Muscle layer of duodenum (tissue), 2 donors: ENCODE results near the gene CRYL1.

Experiments used
- H3K27ac ChIP-seq: one replicate; pipeline ENCODE4 v1.7.0; 2013; ENCODE audit warnings: mild to moderate bottlenecking, low read length
- H3K27me3 ChIP-seq: one replicate; pipeline ENCODE4 v1.7.0; 2013; ENCODE audit warnings: low read depth, mild to moderate bottlenecking, control low read depth, low read length
- H3K36me3 ChIP-seq, 2 donors: one replicate each; pipeline ENCODE4 v1.7.0; 2013; ENCODE audit warnings: low read length in 2 of 2, control low read depth in 1 of 2, mild to moderate bottlenecking in 1 of 2; ENCODE audit not compliant: insufficient read depth in 2 of 2, control insufficient read depth in 1 of 2
- H3K4me1 ChIP-seq, 2 donors: one replicate each; pipeline ENCODE4 v1.7.0; 2013; ENCODE audit warnings: low read length in 2 of 2, mild to moderate bottlenecking in 2 of 2, control low read depth in 1 of 2, moderate library complexity in 1 of 2; ENCODE audit not compliant: insufficient read depth in 2 of 2, control insufficient read depth in 1 of 2
- H3K4me3 ChIP-seq, 2 donors: one replicate each; pipeline ENCODE4 v1.7.0; 2013; ENCODE audit warnings: low read length in 2 of 2, low read depth in 1 of 2, mild to moderate bottlenecking in 1 of 2
- H3K9me3 ChIP-seq, 2 donors: one replicate each; pipeline ENCODE4 v1.7.0; 2013; ENCODE audit warnings: low read length in 2 of 2, control low read depth in 1 of 2, mild to moderate bottlenecking in 1 of 2; ENCODE audit not compliant: control insufficient read depth in 1 of 2
- donor health status: healthy.

Gene CRYL1

DNA sequence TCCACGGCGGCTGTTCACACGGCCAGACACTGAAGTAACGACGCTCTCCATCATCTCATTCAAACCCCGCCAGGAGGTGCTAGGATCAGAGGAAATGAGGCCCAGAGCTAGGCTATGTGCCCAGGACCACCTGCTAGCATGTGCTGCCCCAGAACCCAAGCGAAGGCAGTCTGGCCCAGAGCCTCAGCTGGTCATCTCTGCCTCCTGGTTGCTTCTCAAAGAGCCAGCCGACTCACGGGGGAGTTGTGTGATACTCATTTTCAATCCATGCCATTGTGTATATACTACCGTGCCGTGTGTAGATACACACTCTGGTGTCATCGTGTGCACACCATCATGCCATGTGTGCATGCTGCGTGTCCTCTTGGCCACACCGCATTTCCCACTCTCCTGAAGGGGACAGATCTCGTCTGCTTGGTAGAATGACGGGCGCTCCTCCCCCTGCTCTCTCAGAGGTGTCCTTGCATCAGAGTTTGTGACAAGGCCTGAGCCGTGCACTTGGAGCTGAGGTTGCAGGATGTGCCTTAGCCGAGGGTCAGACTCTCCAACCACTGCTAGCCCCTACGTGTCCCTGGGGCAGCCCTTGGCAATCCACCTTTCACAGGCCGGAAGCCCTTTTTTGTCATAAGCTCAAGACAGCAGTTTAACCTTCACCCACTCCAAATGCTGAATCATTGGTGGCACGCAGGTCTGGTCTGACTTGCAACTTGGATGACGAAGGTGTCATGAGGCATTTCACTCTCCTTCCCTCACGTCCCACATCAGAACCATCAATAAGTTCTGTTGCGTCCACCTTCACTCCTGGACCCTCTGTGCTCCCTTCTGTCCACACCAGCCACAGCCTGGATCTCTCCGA lies 130.4 kb downstream of the CRYL1 start:
- no peaks in the 10 kb centered on the region for H3K4me1 ChIP-seq
- H3K27me3 ChIP-seq, result no peaks in the 10 kb centered on the region
- no peaks in the 10 kb centered on the region for H3K9me3 ChIP-seq
- H3K27ac ChIP-seq, result no peak overlapping the region
- no peaks in the 10 kb centered on the region for H3K36me3 ChIP-seq
- no peak overlapping the region for H3K4me3 ChIP-seq

DNA sequence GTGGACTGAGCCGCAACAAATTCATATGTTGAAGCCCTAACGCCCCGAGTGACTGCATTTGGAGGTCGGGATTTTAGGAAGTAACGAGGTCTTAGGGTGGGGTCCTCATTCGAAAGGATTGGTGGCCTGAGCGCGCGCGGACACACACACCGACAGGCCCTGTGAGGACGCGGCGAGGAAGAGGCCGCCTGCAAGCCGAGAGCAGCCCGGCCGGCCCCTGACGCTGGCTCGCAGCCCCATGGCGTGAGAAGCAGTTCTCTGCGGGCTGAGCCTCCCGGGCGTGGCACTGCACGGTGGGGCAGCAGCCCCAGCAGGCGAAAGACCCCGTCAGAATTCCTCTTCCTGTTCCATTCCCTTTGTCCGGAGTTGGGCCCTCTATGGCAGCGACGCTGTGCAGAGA lies 131.2 kb downstream of the CRYL1 start:
- H3K36me3 ChIP-seq, result no peaks in the 10 kb centered on the region
- H3K27me3 ChIP-seq, result no peaks in the 10 kb centered on the region
- no peak overlapping the region for H3K4me3 ChIP-seq
- H3K9me3 ChIP-seq, result no peaks in the 10 kb centered on the region
- no peak overlapping the region for H3K27ac ChIP-seq
- H3K4me1 ChIP-seq, result no peaks in the 10 kb centered on the region

DNA sequence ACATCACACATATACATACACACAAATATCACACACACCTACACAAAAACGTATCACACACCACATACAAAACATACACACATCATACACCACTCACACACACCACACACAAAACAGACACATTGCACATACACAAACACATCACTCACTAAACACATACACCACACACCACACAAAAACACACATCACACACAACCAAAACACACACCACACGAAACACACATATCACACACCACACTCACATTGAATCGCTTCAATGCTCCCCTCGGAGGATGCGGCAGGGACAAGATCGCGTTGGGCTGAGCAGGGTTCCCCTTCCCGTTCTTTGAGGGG lies 131.5 kb downstream of the CRYL1 start:
- Histone ChIP-seq H3K27me3 (no peaks in the 10 kb centered on the region), H3K9me3 (no peaks in the 10 kb centered on the region), H3K4me1 (no peaks in the 10 kb centered on the region)

DNA sequence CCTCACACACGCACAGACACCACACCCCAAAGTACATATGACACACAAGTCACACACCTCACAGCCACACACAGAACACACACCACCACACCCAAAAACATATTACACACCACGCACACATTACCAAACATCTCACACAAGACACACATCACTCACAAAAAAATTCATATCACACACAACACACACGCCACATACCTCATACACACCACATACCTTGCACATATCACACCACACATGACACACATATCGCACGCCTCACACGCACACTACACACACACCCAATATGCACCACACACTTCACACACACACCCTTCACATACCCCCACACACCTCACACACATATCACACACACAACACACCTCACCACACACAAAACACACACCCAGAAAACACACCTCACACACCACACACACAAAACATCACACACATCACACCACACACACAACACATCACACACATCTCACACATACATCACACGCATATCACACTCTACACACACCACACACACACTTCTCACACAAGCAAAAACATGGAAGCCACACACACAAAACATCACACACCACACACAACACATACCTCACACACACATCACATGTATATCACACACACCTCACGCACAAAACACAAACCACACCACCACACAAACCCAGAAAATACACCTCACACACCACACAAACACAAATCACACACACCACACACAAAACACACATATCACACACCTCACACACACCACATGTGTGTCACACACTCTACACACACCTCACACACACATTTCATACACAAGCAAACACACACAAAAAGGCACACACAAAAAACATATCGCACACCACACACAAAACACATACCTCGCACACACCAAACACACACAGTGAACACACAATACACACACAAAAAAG lies 132.1 kb downstream of the CRYL1 start:
- H3K36me3 ChIP-seq, result no peaks in the 10 kb centered on the region
- no peaks in the 10 kb centered on the region for H3K27me3 ChIP-seq
- no peaks in the 10 kb centered on the region for H3K4me1 ChIP-seq
- H3K9me3 ChIP-seq, result no peaks in the 10 kb centered on the region
- H3K27ac ChIP-seq, result no peak overlapping the region
- H3K4me3 ChIP-seq, result no peak overlapping the region

More for the DNA sequence above, 131.5 kb downstream of the CRYL1 start:
- Histone ChIP-seq H3K4me3 (no peak overlapping the region), H3K27ac (no peak overlapping the region), H3K36me3 (no peaks in the 10 kb centered on the region)

DNA sequence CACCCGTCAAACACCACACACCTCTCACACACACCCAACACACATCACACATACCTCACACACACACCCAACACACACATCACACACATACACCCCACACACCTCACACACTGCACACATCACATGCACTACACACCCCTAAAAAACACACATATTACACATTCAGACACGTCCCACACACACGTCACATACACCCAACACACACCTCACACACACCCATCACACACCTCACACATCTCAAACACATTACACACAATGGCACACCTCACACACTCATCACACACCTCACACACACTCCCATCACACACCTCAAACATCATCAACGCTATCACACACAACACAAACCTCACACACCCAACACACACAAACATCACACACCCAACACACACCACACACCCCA lies 133.1 kb downstream of the CRYL1 start:
- Histone ChIP-seq H3K27me3 (no peaks in the 10 kb centered on the region), H3K27ac (no peak overlapping the region), H3K4me1 (no peaks in the 10 kb centered on the region), H3K9me3 (no peaks in the 10 kb centered on the region), H3K36me3 (no peaks in the 10 kb centered on the region), H3K4me3 (no peak overlapping the region)

DNA sequence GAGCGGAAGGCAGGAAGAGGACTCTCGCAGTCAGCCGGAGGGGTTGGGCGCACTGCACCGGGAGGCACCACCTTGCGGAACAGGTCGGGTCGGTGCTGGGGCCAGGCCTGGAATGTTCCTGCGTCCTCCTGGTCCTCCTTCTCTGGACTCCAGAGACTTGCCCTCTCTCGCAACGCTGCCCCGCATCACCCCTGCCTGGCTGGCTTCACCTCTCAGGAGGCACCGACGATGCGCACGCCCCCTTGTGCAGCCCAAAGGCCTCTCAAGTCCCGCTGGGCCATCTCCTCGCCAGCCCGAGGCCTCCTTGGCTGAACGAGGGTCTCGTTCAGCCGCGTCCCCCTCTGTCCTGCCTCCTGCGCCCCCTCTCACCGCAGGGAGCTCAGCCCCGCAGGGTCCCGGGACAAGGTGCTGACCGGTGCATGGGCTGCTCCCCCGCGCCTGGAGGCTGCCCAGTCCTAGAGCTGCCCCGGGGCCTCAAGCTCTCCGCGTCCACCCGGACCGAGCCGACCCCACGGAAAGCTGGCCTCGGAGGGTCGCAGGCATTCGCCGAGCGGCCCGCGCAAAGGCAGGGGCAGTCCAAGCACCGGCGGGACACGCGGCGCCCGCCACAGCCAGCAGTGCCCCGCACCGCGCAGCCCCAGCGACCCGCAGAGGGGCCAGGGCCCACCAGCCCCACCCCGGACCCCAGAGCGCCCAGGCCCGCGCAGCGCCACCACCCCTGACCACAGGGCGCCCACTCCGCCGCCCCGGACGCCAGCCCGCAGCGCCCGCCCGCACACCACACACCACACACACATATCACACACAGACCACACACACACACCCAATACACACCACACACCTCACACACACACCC lies 133.8 kb downstream of the CRYL1 start:
- Histone ChIP-seq H3K4me1 (no peaks in the 10 kb centered on the region), H3K4me3 (no peak overlapping the region), H3K36me3 (no peaks in the 10 kb centered on the region), H3K27me3 (no peaks in the 10 kb centered on the region), H3K27ac (no peak overlapping the region), H3K9me3 (no peaks in the 10 kb centered on the region)

DNA sequence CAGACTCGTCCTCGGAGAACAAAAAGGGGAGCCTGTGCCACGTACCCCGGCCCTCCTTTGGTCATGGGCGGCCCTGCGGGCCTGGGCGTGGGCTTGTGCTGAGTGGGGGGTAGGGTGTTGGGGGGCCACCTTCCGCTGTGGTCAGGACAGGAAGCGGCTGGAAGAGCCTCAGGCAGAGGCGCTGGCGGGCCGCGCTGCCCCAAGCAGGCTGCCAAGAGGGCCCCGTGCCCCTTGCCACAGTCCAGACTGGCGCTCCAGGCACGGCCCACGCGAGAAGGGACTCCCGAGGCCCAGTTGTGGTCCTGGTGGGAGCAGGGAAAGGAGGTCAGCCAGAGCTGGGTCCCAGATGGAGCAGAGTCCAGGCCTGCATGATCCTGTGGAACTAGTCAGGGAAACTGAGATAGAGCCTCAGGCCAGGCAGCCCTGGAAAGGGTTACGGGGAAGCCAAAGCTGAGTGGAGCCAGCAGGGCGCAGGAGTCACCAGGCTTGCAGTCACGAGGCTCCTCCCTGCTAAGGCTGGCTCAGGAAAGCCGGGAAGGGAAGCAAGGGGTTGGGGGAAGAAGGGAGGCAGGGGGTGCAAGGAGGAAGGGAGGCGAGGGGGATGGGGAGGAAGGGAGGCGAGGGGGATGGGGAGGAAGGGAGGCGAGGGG lies 135.0 kb downstream of the CRYL1 start:
- no peaks in the 10 kb centered on the region for H3K4me1 ChIP-seq
- no peak overlapping the region for H3K4me3 ChIP-seq
- no peaks in the 10 kb centered on the region for H3K9me3 ChIP-seq
- no peaks in the 10 kb centered on the region for H3K36me3 ChIP-seq
- H3K27me3 ChIP-seq, result no peaks in the 10 kb centered on the region
- H3K27ac ChIP-seq, result no peak overlapping the region

DNA sequence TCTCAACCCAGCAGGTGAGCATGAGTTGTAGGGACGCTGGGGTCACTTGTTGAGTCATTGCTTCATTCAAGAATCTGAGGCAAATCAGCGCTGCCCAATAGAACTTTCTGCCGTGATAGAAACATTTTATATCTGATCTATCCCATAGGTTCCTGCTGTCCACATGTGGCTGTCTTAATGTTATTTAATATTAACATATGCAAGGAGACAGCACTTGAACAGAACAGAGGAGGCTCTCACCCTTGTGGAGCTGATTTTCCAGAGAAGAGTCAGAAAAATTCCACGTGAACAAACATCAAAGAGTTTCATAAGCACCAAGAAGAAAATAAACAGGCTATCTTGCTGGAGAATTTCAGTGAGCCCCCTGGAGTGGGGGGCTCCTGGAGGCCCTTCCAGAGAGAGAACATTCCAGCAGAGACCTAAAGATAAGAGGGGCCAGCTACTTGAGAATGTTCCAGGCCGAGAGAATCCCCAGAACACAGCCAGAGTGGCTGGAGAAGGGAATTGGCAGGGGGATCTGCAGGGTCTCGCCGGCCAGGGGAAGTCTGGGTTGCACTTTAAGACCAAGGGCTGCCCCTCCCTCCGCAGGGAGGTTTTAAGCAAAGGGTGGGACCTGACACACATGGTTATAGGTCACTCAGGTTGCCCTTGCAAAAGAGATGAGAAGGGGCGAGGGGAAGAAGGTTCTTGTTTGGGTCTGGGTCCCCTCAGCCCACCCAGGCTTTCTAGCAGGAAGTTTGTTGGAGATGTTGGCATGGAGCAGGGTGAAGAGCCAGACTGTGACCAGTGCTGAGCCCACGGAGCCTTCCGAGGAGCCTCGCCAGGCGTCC lies 135.7 kb downstream of the CRYL1 start:
- no peak overlapping the region for H3K4me3 ChIP-seq
- no peak overlapping the region for H3K27ac ChIP-seq
- H3K36me3 ChIP-seq, result no peaks in the 10 kb centered on the region
- no peaks in the 10 kb centered on the region for H3K4me1 ChIP-seq
- H3K27me3 ChIP-seq, result no peaks in the 10 kb centered on the region
- H3K9me3 ChIP-seq, result no peaks in the 10 kb centered on the region

DNA sequence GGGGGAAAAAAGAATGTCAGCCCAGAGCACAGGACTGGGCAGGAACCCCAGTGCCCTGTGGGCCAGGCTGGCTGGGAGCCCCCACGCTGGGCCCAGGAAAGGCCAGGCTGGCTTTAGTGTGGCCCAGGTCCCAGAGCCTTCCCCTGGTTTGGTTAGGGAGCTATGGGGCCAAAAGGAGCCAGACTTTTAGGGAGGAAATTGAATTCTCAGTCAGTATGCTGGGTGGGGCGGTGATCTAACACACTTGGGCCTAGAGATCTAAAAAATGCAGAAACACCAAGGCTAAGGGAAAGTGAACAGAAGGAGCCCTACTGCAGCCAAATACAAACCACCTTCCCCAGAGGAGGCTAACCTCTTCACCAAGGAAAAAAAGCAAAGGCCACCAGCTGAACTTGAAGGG lies 137.5 kb downstream of the CRYL1 start:
- H3K4me3 ChIP-seq, result no peak overlapping the region
- no peaks in the 10 kb centered on the region for H3K27me3 ChIP-seq
- H3K9me3 ChIP-seq, result no peaks in the 10 kb centered on the region
- no peak overlapping the region for H3K27ac ChIP-seq
- H3K36me3 ChIP-seq, result no peaks in the 10 kb centered on the region
- no peaks in the 10 kb centered on the region for H3K4me1 ChIP-seq

DNA sequence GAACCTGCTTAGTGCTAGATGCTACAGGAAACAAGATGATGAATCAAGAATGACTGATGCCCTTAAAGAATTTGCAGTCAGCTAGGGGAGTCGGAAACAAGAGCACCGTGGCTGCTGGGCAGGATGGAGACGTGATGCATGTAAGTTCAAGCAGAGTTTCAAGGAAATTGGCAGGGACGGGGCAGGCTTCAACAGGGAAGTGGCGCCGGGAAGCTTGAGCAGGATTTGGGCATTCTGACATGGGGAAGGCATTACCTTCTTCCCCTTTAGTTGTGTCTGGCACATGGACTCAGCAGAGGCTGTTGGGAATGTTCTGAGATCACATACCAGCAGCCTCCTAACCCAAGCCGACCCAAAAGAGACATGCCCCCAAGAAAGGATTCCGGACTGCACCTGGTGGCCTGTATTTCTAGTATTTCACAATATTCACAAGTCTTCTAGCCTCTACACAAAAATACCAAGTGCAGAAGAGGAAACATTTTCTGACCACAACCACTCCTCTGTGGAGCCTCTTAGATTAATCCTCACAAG lies 138.2 kb downstream of the CRYL1 start:
- no peaks in the 10 kb centered on the region for H3K36me3 ChIP-seq
- H3K4me1 ChIP-seq, result no peaks in the 10 kb centered on the region
- H3K9me3 ChIP-seq, result no peaks in the 10 kb centered on the region
- no peak overlapping the region for H3K27ac ChIP-seq
- no peak overlapping the region for H3K4me3 ChIP-seq
- H3K27me3 ChIP-seq, result no peaks in the 10 kb centered on the region
